Measurements from ENCODE around the gene FGD6.

The FGD6 gene

GRCh38 chr12:95059984-95060383 is 157.3 kb downstream of the FGD6 start:
- Mint-ChIP-seq H3K4me1 (ENCODE audit: low read depth) (no peaks in the 10 kb centered on the region), H3K36me3 (ENCODE audit: low read depth) (peaks cover 51% of the 10 kb centered on the region), H3K27ac (no peak overlapping the region), H3K9me3 (no peaks in the 10 kb centered on the region), H3K4me3 (no peak overlapping the region), H3K27me3 (no peaks in the 10 kb centered on the region)

GRCh38 chr12:95057424-95057823 is 159.8 kb downstream of the FGD6 start:
- Mint-ChIP-seq H3K4me3 (no peak overlapping the region), H3K9me3 (no peaks in the 10 kb centered on the region), H3K36me3 (ENCODE audit: low read depth) (peaks cover 37% of the 10 kb centered on the region), H3K27me3 (no peaks in the 10 kb centered on the region), H3K4me1 (ENCODE audit: low read depth) (no peaks in the 10 kb centered on the region), H3K27ac (no peak overlapping the region)

GRCh38 chr12:95055057-95055456 is 162.2 kb downstream of the FGD6 start:
- Mint-ChIP-seq H3K27ac (no peak overlapping the region), H3K4me3 (no peak overlapping the region), H3K36me3 (ENCODE audit: low read depth) (peaks cover 41% of the 10 kb centered on the region), H3K27me3 (no peaks in the 10 kb centered on the region), H3K4me1 (ENCODE audit: low read depth) (no peaks in the 10 kb centered on the region), H3K9me3 (no peaks in the 10 kb centered on the region)

GRCh38 chr12:95054206-95054605 is 163.1 kb downstream of the FGD6 start:
- H3K27me3 Mint-ChIP-seq = no peaks in the 10 kb centered on the region
- no peaks in the 10 kb centered on the region for H3K4me1 Mint-ChIP-seq (ENCODE audit: low read depth)
- H3K36me3 Mint-ChIP-seq (ENCODE audit: low read depth) = peaks cover 41% of the 10 kb centered on the region
- H3K4me3 Mint-ChIP-seq = no peak overlapping the region
- no peaks in the 10 kb centered on the region for H3K9me3 Mint-ChIP-seq
- no peak overlapping the region for H3K27ac Mint-ChIP-seq

GRCh38 chr12:95051241-95051640 is 166.0 kb downstream of the FGD6 start:
- Mint-ChIP-seq H3K27ac (no peak overlapping the region), H3K4me3 (no peak overlapping the region), H3K36me3 (ENCODE audit: low read depth) (peaks cover 41% of the 10 kb centered on the region), H3K27me3 (no peaks in the 10 kb centered on the region), H3K4me1 (ENCODE audit: low read depth) (no peaks in the 10 kb centered on the region), H3K9me3 (no peaks in the 10 kb centered on the region)

GRCh38 chr12:95037906-95038305 is 179.4 kb downstream of the FGD6 start:
- H3K27ac Mint-ChIP-seq = no peak overlapping the region
- no peaks in the 10 kb centered on the region for H3K27me3 Mint-ChIP-seq
- H3K9me3 Mint-ChIP-seq = no peaks in the 10 kb centered on the region
- H3K36me3 Mint-ChIP-seq (ENCODE audit: low read depth) = peaks cover 36% of the 10 kb centered on the region
- H3K4me1 Mint-ChIP-seq (ENCODE audit: low read depth) = peaks cover 21% of the 10 kb centered on the region
- no peak overlapping the region for H3K4me3 Mint-ChIP-seq

- Mint-ChIP-seq H3K36me3 (ENCODE audit: low read depth) (peaks cover 29% of the 10 kb centered on the region), H3K9me3 (no peaks in the 10 kb centered on the region), H3K27me3 (no peaks in the 10 kb centered on the region), H3K4me3 (no peak overlapping the region), H3K4me1 (ENCODE audit: low read depth) (peaks cover 21% of the 10 kb centered on the region), H3K27ac (no peak overlapping the region)
These were observed 182.5 kb downstream of the FGD6 start for GRCh38 chr12:95034750-95035149.
